ENCODE results near the gene CIDEB. TPM values are rescaled to one million over a fixed set of nuclear protein-coding genes. Genes with fewer than 3 reads are reported as not detected.

The CIDEB gene
- total and polyA plus RNA-seq, 2 of the 13 experiments (the other 11 are each of a cell fraction or from before 2014, with no cell fraction given) = 35.8 to 110 TPM

- TF ChIP-seq ZNF841 (CRISPR knock-in tag; IDR thresholded peaks at IDR 0.05; ENCODE audit: borderline replicate concordance) (no peak), HOXA3 (CRISPR knock-in tag; IDR thresholded peaks at IDR 0.05) (no peak; the same call in 1 of the 2 replicates), HNF4G (IDR thresholded peaks at IDR 0.05; ENCODE audit: borderline replicate concordance, low read depth, low read length) (peak; percentile 78), HNF4G (CRISPR knock-in tag; IDR thresholded peaks at IDR 0.05; ENCODE audit: borderline replicate concordance, low read depth) (peak; percentile 63; the same call in 1 of the 2 replicates), HMG20A (CRISPR knock-in tag; IDR thresholded peaks at IDR 0.05; ENCODE audit: borderline replicate concordance) (peak; percentile 36; the same call in 1 of the 2 replicates), SNRNP70 (IDR thresholded peaks at IDR 0.05; ENCODE audit: low read depth, low read length) (no peak), ZNF674 (CRISPR knock-in tag; IDR thresholded peaks at IDR 0.05; ENCODE audit: low read depth) (no peak), ZNF512B (CRISPR knock-in tag; IDR thresholded peaks at IDR 0.05; ENCODE audit: borderline replicate concordance) (no peak), PBX3 (CRISPR knock-in tag; IDR thresholded peaks at IDR 0.05; ENCODE audit: borderline replicate concordance) (no peak), RARG (CRISPR knock-in tag; IDR thresholded peaks at IDR 0.05; ENCODE audit: low read depth) (no peak), GATA4 (IDR thresholded peaks at IDR 0.05; ENCODE audit: borderline replicate concordance, low read depth) (no peak), IKZF5 (CRISPR knock-in tag; IDR thresholded peaks at IDR 0.05) (peak; percentile 35; the same call in 1 of the 2 replicates), TEAD3 (CRISPR knock-in tag; optimal IDR thresholded peaks at IDR 0.05; ENCODE audit: borderline replicate concordance) (peak; percentile 72), SRSF4 (IDR thresholded peaks at IDR 0.05; ENCODE audit: low read depth, low read length, poor library complexity, severe bottlenecking) (no peak), ATAD3A (CRISPR knock-in tag; IDR thresholded peaks at IDR 0.05) (no peak), MATR3 (CRISPR knock-in tag; IDR thresholded peaks at IDR 0.05) (no peak), ZNF891 (CRISPR knock-in tag; IDR thresholded peaks at IDR 0.05) (no peak), NAIF1 (CRISPR knock-in tag; IDR thresholded peaks at IDR 0.05; ENCODE audit: borderline replicate concordance) (no peak), NFKBIZ (CRISPR knock-in tag; IDR thresholded peaks at IDR 0.05) (no peak), ARNTL (CRISPR knock-in tag; IDR thresholded peaks at IDR 0.05) (peak; percentile 26; the same call in 1 of the 2 replicates), TFE3 (CRISPR knock-in tag; IDR thresholded peaks at IDR 0.05) (no peak), ARNT (IDR thresholded peaks at IDR 0.05) (no peak), ZNF337 (CRISPR knock-in tag; IDR thresholded peaks at IDR 0.05; ENCODE audit: borderline replicate concordance, low read depth) (no peak), MYNN (CRISPR knock-in tag; IDR thresholded peaks at IDR 0.05; ENCODE audit: low read depth) (no peak)
Observed at GRCh38 chr14:24343795-24344660, 36.3 kb upstream of the CIDEB start (continued).

All from HepG2 (cell line).